GM12864 (cell line): ENCODE data around the gene SLC35G2.

Experiments used
- DNase-seq: peaks from one replicate; pipeline ENCODE4 v3.0.0-alpha.2; 2011; ENCODE audit warnings: low read depth
- H3K4me3 ChIP-seq: 2 replicates; pipeline ENCODE4 v1.5.1; 2011; ENCODE audit warnings: mild to moderate bottlenecking, low read depth, low read length, control low read depth
- TF ChIP-seq, protein P1 (sequence below): IDR thresholded peaks from 2 replicates; pipeline ENCODE4 v1.5.1; 2011; ENCODE audit warnings: low read depth, mild to moderate bottlenecking, moderate library complexity, low read length, control low read depth, inconsistent platforms; ENCODE audit errors: missing control alignments

SLC35G2 gene

DNA sequence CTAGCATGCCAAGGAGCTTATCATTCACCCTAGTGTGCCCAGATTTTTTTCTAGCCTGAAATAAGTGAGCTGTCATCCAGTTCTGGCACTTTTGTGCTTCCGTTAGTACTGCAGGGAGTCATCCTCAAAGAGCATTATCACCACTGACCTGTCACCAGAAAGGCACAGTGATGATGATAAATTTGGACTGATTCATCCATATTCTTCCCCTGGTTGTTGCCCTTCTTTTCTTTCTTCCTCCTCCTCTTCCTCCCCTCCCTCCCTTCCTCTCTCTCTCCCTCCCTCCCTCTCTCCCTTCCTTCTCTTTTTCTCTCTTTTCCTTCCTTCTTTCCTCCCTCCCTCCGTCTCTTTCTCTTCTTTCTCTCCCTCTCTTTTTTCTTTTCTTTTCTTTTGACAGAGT, 21.3 kb downstream of the SLC35G2 start:
- H3K4me3 ChIP-seq: no peak overlapping the region
- TF ChIP-seq, protein P1, sequence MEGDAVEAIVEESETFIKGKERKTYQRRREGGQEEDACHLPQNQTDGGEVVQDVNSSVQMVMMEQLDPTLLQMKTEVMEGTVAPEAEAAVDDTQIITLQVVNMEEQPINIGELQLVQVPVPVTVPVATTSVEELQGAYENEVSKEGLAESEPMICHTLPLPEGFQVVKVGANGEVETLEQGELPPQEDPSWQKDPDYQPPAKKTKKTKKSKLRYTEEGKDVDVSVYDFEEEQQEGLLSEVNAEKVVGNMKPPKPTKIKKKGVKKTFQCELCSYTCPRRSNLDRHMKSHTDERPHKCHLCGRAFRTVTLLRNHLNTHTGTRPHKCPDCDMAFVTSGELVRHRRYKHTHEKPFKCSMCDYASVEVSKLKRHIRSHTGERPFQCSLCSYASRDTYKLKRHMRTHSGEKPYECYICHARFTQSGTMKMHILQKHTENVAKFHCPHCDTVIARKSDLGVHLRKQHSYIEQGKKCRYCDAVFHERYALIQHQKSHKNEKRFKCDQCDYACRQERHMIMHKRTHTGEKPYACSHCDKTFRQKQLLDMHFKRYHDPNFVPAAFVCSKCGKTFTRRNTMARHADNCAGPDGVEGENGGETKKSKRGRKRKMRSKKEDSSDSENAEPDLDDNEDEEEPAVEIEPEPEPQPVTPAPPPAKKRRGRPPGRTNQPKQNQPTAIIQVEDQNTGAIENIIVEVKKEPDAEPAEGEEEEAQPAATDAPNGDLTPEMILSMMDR: no peak
- no peak for DNase-seq

DNA sequence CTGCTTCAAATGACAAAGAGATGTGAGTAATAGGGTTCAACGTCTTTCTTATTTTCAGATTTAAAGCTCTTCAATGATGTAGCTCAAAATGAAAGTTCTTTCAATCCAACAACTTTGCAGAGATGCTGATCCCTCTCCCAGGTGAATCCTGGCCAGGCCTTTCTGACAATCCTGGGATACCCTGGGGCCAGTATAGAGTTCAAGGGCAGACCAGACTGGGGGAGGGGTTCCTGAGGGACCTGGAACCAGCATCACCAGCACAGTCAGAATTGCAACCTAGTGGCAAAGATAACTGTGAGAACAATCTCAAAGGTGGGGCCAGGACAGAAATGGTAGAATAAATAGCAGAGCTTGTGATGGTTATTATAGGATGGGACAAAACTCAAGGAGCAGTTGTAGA, 23.4 kb downstream of the SLC35G2 start:
- DNase-seq: no peak
- no peak overlapping the region for H3K4me3 ChIP-seq
- TF ChIP-seq, protein P1: no peak

DNA sequence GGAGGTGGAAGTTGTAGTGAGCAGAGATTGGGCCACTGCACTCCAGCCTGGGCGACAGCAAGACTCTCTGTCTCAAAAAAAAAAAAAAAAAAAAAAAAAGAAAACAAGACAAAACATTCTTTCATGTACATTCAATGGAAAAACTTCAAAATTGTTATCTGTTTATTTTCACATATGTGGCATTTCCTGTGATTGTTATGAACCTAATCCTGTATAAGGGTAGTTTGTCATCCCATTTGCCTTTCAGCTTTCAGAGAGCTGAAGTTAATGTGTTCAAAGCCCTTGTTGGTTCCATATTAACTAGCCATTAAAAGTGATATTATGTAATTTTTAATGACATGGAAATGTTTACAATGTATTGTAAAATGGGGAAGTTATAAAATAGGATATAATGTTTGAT, 25.8 kb downstream of the SLC35G2 start:
- TF ChIP-seq, protein P1: no peak
- no peak for DNase-seq
- H3K4me3 ChIP-seq: no peak overlapping the region

DNA sequence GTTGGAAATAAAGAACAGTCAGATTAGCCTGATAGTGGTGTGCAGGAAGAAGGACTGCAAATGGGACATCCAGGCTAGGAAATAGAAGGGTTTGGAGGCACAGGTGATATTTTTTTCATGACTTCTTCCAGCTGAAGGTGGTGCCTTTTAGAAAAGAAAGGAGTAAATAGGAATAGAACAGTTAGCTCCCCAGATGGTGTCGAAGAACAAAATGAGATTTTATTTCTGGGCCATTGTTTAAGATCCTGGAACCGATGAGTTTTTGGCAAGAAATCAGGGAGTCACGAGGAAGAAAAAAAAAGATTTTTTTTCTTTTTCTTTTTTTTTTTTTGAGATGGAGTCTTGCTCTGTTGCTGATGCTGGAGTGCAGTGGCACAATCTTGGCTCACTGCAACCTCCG, 33.3 kb downstream of the SLC35G2 start:
- no peak for DNase-seq
- H3K4me3 ChIP-seq: no peak overlapping the region
- TF ChIP-seq, protein P1: no peak

GRCh38 chr3:136856665-136857064, 37.7 kb downstream of the SLC35G2 start:
- DNase-seq: no peak
- no peak overlapping the region for H3K4me3 ChIP-seq

GRCh38 chr3:136858381-136858780, 39.5 kb downstream of the SLC35G2 start:
- no peak overlapping the region for H3K4me3 ChIP-seq
- DNase-seq: no peak
- TF ChIP-seq, protein P1: no peak

More at GRCh38 chr3:136856665-136857064, 37.7 kb downstream of the SLC35G2 start:
- TF ChIP-seq, protein P1: no peak

DNA sequence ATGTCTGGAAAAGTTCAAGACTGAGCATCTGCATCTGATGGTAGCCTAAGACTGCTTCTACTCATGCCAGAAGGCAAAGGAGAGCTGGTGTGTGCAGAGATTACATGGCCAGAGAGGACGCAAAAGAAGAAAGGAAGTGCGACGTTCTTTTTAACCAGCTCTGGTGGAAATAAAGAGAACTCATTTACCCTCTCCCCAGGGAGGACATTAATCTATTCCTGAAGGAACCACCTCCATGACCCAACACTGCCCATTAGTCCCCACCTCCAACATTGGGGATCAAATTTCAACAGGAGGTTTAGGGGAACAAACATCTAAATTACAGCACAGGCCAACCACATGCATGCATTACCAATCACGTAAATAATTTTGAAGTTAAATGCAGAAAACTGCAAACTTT, 41.6 kb downstream of the SLC35G2 start:
- TF ChIP-seq, protein P1: no peak
- DNase-seq: no peak
- H3K4me3 ChIP-seq: peak overlapping the region; percentile 68
